Gastrocnemius medialis (tissue), 4 donors: Measurements from ENCODE around the gene GPATCH11.

Experiments used
- POLR2A ChIP-seq, 2 donors: fragments of 450-650 bp; IDR thresholded peaks; one replicate each; pipeline ENCODE4 v1.6.1; 2017; ENCODE audit warnings: antibody characterized with exemption in 2 of 2, mild to moderate bottlenecking in 2 of 2, moderate library complexity in 2 of 2
- TF ChIP-seq, protein P1 (sequence below), 5 experiments: fragments of 450-650 bp in 3 of 5; fragments of 200-600 bp in 2 of 5; sonication (generic) in 2 of 5; IDR thresholded peaks in 4 of 5; conservative IDR thresholded peaks in 1 of 5; 1 replicate in 4 of 5; 2 replicates in 1 of 5; pipeline ENCODE4 v1.5.1; 2016 to 2019; ENCODE audit warnings: antibody characterized with exemption in 5 of 5, mild to moderate bottlenecking in 3 of 5, moderate library complexity in 3 of 5

DNA sequence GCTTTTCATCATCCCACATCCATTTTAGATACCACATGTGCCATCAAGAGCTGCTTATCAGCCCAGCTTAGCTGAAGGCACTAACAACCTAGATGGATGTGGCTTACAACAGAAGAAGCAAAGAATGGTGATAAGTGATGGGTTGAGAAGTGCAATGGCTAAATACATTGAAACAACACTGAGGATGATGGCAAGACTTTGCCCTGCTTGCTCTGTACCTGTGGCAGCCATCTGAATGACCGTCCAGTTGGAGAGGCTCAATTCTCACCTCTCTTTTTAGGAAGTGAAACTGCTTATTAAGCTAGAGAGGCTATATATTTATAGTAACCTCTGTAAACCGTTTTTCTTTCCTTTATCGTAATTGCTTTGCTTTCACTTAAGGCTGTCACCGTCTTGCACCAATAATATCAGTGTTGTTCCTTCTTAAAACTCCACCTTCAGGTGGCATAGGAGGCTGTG, 5.7 kb downstream of the GPATCH11 start:
- TF ChIP-seq POLR2A (IDR thresholded peaks at IDR 0.05): no peak
- TF ChIP-seq, protein P1, sequence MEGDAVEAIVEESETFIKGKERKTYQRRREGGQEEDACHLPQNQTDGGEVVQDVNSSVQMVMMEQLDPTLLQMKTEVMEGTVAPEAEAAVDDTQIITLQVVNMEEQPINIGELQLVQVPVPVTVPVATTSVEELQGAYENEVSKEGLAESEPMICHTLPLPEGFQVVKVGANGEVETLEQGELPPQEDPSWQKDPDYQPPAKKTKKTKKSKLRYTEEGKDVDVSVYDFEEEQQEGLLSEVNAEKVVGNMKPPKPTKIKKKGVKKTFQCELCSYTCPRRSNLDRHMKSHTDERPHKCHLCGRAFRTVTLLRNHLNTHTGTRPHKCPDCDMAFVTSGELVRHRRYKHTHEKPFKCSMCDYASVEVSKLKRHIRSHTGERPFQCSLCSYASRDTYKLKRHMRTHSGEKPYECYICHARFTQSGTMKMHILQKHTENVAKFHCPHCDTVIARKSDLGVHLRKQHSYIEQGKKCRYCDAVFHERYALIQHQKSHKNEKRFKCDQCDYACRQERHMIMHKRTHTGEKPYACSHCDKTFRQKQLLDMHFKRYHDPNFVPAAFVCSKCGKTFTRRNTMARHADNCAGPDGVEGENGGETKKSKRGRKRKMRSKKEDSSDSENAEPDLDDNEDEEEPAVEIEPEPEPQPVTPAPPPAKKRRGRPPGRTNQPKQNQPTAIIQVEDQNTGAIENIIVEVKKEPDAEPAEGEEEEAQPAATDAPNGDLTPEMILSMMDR (IDR thresholded peaks at IDR 0.05 in 4 of 5, conservative IDR thresholded peaks at IDR 0.05 in 1 of 5): no peak
